GM12874 (cell line): ENCODE measurements around the gene PTPRE.

Experiments used
- CTCF ChIP-seq: IDR thresholded peaks from 2 replicates; pipeline ENCODE4 v1.5.1; 2011; ENCODE audit warnings: low read depth, mild to moderate bottlenecking, control low read depth, low read length, moderate library complexity; ENCODE audit not compliant: insufficient read depth

The PTPRE gene

GRCh38 chr10:127872011-127872761, 34.7 kb upstream of the PTPRE start:
- TF ChIP-seq CTCF: no peak

GRCh38 chr10:127872871-127873600, 33.9 kb upstream of the PTPRE start:
- TF ChIP-seq CTCF: no peak

- no peak for TF ChIP-seq CTCF
Measured at GRCh38 chr10:127873901-127874470, 32.9 kb upstream of the PTPRE start.

GRCh38 chr10:127874671-127875448, 32.0 kb upstream of the PTPRE start:
- no peak for TF ChIP-seq CTCF

GRCh38 chr10:127875449-127875765, 31.5 kb upstream of the PTPRE start:
- no peak for TF ChIP-seq CTCF

GRCh38 chr10:127875916-127876315, 31.0 kb upstream of the PTPRE start:
- TF ChIP-seq CTCF: no peak

- no peak for TF ChIP-seq CTCF
Measured at GRCh38 chr10:127877116-127877515, 29.8 kb upstream of the PTPRE start.
